GM15510 (cell line): ENCODE measurements around the gene KCNMB2.

Experiments
- POLR2A ChIP-seq: IDR thresholded peaks from 3 replicates; pipeline ENCODE4 v1.6.1; 2011; ENCODE audit warnings: borderline replicate concordance; ENCODE audit not compliant: insufficient read length; ENCODE audit errors: extremely low read depth

The KCNMB2 gene

DNA sequence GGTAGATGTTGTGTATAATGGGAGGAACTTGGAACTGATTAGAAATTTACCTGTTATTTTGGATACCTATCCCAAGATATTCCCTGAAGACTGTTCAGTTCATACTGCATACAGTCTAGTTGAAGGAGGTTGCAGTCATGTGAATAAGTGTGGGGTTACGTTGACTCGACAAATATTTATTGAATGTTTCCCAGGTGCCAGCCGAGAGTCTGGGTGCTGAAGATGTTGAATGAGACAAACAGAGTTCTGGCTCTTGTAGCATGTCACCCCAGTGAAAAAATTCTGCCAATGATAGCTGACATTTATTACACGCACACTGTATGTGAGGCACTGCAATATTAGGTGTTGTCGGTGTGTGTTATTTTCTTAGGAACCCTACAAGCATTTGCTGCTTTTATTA is 176.0 kb downstream of the KCNMB2 start:
- TF ChIP-seq POLR2A: no peak

DNA sequence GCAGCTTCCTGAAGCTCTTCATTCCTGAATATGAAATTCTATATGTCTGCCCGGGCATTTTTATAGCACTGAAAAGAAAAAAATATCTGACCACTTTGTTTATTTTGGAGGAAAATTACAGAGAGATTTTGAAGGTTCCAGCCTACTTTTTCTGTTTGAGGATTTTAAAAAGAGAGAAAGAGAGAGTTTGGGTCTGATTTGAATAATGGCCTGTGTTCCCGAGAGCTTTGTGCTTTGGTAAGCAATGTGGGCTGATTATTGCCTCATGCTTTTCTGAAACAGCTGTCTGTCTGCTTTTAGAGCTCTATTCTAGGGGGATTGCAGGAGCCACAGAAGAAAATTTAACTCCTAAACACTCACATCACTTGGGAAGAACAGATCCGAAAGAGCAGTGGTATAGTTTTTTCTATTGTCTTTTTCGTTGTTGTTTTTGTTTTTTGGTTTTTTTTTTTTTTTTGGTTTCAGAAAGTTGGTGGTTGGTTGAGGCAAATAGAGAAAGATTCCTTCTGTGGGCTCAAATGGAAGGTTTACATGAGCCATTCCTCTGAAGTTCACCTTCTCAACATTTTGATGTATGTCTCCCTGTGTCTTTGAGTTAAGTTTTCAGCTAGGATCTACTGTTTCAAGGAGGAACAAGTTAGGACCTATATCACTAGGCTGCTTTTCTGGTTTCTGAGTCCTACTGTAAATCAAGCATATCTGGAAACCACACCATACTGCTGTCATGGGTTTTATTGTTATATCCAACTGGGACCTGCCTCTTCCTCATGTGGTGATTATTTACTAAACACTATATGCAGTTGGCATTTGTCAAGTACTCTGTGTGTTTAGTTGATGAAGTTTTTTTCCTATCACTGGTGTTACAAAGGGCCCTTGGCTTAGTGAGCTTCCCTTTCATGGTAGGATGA is 178.9 kb downstream of the KCNMB2 start:
- TF ChIP-seq POLR2A: no peak

DNA sequence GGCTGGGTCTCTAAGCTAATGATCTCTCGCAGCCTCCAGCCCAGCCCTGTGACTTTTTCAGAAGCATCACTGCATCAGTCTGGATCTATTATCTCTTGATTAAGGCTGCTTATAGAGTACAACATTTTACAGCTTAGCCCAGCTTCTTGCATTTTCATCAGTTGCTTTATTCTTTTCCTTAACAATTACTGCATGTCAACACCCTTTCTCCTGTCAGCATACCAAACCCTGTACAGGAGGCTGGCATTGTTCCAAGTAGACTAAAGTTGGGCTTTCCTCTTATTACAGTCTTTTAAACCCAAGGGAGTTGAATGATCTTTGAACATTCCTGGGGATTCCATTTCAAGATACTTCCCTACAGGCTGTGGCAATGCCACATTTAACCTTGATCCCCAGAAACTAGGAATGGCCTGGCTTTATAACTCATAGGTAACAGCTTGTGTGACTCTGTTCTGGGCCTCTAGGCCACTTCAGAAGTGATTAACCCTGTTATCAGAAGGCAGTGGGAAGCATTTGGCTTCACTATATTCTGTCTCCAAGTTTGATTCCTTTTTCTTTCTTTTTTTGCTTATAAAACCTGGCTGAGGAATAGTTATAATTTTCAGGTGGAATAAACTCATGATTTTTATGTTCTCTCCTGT is 182.9 kb downstream of the KCNMB2 start:
- no peak for TF ChIP-seq POLR2A

DNA sequence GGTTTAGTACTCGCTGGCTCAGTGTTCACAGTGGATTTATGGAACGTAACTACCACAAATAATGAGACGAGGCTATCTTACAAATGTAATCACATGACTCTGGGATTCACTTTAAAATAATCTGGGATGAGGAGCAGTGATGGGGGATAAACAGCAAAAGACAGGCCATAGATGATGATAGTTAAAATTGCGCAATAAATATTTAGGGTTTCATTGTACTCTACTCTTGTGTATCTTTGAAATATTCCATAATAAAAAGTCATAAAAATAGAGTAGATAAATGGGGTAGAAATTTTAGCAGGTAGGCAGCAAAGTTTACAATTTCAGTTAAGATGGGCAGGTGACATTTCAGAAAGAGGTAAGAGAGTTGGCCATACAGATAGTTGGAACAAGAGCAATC is 196.6 kb downstream of the KCNMB2 start:
- TF ChIP-seq POLR2A: no peak

DNA sequence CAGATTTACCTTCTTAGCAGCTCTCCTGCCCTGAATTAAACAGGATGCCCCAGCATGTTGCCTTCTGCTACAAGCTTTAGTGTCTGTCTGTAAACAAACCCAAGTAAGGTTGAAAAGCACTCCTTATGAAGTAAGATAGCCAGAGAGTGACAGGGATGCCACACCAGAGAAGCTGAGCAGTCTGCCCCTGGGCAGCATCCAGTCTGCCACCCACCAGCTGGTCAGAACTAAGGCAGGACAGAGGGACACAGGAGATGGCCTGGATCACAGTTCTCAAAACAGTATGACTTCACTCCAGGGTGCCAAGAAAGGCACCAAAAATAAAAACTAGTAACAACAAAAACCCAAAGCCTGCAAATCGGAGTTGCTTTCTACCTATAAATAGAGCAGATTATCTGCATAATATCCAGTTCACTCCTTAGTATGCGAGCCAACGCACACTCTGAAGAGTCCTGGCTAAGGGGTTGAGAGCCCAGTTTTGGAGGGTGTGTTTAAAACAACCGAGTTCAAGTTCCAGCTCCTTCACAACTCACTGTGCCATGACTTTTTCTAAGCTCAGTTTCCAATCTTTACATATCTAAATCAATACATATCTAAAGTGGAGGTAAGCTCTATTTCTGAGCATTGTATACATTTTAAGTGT is 198.9 kb downstream of the KCNMB2 start:
- no peak for TF ChIP-seq POLR2A

DNA sequence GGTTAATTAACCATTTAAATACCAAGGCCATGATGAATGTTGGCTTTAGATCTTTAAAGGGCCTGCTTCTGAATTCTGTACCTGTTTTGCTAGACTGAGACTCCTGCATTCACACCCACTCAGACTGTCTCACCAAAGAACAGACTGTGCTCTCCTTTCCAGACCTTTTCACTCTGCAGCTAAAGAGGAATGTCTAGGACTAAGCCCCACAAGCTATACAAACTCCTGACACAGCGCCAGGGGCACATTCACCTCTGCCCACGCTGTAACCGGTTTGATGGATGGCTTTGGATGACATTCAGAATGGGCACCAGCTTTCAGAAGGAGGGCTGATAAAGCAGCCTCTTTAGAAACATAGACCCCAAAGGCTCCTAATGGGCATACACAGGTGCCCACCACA is 200.1 kb downstream of the KCNMB2 start:
- TF ChIP-seq POLR2A: no peak

DNA sequence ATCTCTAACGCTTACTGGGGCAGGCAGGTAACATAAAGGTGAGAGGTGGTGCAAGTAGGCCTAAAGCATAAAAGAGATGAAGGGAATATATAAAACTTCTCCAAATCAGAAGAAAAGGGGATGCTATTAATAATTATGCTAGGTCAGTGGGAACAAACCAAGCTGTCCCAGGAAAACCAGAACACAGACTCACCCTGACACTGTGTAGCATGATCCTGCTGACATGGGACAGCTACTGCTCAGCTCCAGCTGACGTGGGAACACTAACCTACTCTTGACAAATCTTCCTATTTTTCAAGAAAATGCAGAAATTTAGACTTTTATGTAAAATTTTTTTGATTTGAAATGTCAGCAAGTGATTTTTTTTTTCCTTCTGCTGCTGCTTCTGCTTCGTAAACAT is 203.5 kb downstream of the KCNMB2 start:
- TF ChIP-seq POLR2A: no peak

DNA sequence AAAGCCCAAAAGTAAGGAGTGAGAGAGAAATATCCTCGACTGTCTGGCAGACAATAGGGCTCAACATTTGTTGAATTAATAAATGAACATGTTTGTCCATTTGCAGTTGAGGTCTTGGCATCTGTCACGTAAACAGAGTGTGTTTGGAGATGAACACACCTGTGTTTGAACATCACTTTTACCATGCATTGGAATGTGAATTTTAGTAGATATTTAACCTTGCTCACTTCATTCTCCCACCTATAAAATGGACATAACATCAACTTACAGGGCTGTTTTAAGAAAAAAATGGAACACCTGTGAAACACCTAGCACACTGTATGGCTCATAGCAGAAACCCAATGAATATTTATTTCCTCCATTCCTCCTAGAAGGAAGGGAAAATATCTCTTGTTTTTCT is 204.8 kb downstream of the KCNMB2 start:
- TF ChIP-seq POLR2A: no peak

DNA sequence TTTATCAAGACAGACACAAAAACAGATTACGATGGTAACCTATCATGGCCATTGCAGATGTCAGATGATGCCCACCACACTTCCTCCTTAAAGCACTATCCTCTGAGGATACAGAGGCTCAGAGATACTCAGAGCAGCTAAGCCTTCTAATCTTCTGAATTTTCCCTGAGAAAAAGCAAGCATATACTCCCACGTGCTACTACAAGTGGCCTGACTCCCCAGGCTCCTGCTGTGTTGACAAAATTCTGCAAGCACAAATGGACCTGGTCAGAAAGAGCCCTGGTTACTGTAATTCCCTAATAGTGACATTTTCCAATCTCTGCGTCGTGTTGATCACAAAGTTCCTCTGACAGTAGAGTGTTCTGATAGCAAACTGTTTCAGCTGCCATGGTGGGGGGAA is 207.1 kb downstream of the KCNMB2 start:
- no peak for TF ChIP-seq POLR2A

DNA sequence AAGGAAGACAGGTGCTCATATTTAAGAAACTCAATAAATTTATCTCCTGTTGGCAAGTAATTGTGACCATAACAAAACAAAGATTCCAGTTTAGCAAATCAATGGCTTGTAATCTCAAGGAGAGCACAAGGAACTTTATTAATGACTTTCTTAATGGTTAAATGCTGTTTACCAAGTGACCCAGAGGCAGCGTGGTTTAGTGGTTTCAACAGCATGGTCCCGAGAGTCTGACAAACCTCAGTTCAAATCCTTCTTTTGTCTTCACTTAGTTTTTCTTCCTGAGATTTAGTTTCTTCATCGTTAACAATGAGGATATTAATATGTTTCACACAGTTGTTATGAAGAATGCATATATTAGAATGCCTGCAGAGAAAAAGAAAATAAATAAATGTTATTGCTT is 212.6 kb downstream of the KCNMB2 start:
- no peak for TF ChIP-seq POLR2A

DNA sequence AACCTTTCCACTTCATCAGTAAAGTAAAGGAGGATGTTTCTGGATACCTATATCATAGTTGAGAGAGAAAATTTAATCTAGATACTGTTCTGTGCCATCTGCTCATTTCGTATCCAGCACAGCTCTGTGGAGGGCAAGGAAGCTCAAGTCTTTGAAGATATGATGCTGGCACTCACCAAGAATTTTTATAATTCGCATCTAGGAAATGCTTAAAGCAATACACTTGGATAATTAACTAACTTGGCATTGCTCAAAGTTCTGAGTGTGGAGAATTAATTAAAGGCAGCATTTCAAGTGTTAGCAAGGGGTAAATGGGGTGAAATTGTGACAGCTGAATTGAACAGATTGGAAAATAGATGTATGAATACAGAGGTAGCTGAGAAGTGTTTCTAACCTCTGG is 213.2 kb downstream of the KCNMB2 start:
- no peak for TF ChIP-seq POLR2A

DNA sequence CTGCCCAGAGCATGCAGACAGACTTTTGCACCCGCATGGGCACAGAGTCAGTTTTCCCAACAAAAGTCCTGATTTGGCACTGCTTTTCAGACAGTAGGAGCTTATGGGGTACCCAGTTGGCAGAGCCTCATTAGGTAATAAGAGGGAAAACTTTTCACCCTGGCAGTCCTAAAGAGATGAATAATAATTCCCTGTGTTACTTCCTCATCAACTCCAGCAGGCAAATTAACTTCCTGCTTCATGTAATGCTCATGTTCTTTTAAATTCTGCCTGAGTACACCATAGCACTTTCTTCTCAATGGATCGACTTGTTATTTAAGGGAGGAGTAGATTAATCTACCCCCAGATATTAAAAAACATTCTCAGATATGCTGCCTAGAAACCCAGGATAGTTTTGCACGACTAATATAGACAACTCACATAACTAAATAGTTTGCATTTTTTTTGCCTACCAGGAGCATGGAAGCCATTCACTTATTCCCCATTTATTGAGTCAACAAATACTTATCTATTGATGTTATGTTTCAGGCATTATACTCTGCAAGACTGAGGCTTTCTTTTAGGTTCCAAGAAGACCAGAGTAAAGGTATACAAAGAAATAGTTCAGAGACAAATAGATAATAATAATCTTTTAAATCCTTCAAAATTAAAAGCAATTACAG is 214.5 kb downstream of the KCNMB2 start:
- no peak for TF ChIP-seq POLR2A

DNA sequence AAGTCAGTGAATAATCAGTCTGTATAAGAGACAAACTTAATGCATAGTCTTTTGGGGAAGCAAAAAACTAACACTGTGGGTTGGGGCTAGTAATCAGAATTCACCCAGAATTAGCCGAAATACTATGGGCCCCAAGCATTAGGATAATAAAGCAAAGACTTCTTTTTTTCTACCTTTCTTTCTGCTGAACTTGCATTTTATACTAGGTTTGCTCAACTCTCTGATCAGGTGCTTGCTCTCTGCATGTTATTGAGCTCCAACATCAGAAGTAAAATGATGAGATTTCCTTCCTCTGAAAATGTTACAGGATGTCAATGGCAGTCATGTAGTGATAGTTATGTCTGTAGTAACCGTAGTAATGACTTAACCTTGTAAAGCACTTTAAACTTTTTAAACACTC is 216.6 kb downstream of the KCNMB2 start:
- TF ChIP-seq POLR2A: no peak

DNA sequence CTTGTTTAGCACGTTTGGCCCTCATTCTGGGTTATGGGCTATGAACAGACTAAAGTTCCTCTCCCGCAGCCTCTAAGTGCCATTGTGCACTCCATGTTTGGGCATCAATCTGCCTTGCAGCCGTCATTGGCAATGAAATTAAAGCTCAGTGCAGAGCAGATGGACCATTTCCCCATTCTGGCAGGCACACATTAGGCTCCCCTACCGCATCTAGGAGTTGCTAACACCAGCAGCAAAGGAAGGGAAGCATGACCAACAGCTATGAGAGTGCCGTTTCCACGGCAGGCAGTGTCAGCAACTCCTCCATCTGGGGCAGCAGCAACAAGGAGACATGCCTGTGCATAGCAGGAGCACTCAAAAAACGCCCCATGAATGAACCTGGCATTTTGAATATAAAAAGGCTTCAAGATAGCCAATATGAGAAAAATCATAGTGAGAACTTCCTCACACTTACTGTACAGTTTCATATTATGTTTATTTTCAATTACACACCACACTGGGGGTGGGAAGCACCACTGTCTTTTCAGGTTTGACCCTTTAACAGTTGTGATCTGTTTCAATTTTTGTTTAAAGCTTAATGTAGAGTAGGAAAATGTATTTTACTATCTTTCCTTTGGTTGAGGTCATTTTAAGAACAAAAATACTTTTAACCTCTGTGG is 218.7 kb downstream of the KCNMB2 start:
- TF ChIP-seq POLR2A: no peak
